ENCODE results near the gene CDK14.

DNA sequence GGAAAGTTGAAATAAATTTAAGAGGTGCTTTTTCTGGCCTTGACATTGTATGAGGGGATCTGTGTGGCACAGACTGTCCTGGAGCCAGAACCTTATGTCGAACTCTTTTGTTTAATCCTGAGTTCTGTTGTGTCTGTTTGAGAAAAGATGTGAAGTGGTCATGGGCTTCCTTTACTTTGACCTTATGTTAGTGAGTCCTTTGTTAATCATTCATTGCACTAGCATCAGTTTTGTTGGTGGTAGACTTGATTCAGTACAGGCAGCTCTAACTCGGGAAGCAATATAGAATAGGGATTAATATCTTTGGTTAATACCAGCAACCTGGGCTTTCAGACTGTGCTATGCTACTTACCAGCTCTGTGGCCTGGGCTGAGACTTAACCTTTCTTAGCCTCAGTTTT, 544.2 kb downstream of the CDK14 start:
- TF ChIP-seq CTCF (IDR thresholded peaks at IDR 0.05; ENCODE audit: low read depth, low read length) (no peak), EZH2phosphoT487 (IDR thresholded peaks at IDR 0.05; ENCODE audit: low read depth) (no peak)

Measured in OCI-LY3 (cell line).